ENCODE measurements around the gene NDUFB4. TPM values are rescaled to one million over a fixed set of nuclear protein-coding genes. Genes with fewer than 3 reads are reported as not detected.
A peak's percentile ranks its signal among the peaks of the same experiment; 100 is the strongest.
"Not testable (repeated sequence)": the region's sequence is repeated elsewhere in the genome, so short reads cannot be mapped to it uniquely, and the experiment has no call there.

The NDUFB4 gene
- polyA plus RNA-seq, 1 experiment: 183 TPM

GRCh38 chr3:120637851-120638559, 41.9 kb downstream of the NDUFB4 start:
- POLR2A ChIA-PET: no interaction called here

GRCh38 chr3:120638820-120639219, 42.7 kb downstream of the NDUFB4 start:
- DNase-seq (ENCODE audit: low read depth, low spot score); H3K4me3 ChIP-seq (ENCODE audit: low read depth, low read length); H3K27me3 ChIP-seq (ENCODE audit: control insufficient read depth, insufficient read depth, low read length); H3K9me3 ChIP-seq (ENCODE audit: control insufficient read depth, insufficient read depth, low read length); POLR2A ChIA-PET; H3K27ac ChIP-seq (ENCODE audit: low read depth, low read length); CTCF ChIA-PET: not testable (repeated sequence)

More at GRCh38 chr3:120637851-120638559, 41.9 kb downstream of the NDUFB4 start:
- Histone ChIP-seq H3K4me3 (ENCODE audit: low read depth, low read length) (no peak overlapping the region), H3K27ac (ENCODE audit: low read depth, low read length) (no peak overlapping the region), H3K27me3 (ENCODE audit: control insufficient read depth, insufficient read depth, low read length) (peaks cover 2% of the 10 kb centered on the region), H3K9me3 (ENCODE audit: control insufficient read depth, insufficient read depth, low read length) (no peaks in the 10 kb centered on the region)
- TF ChIP-seq CTCF (IDR thresholded peaks at IDR 0.05; ENCODE audit: low read depth, low read length): no peak
- DNase-seq (ENCODE audit: low read depth, low spot score): no peak
- CTCF ChIA-PET: no interaction called here

GRCh38 chr3:120640231-120640630, 44.1 kb downstream of the NDUFB4 start:
- H3K27ac ChIP-seq (ENCODE audit: low read depth, low read length): no peak overlapping the region
- H3K9me3 ChIP-seq (ENCODE audit: control insufficient read depth, insufficient read depth, low read length): no peaks in the 10 kb centered on the region
- TF ChIP-seq CTCF (IDR thresholded peaks at IDR 0.05; ENCODE audit: low read depth, low read length): no peak
- ChIA-PET POLR2A (no interaction called here), CTCF (no interaction called here)
- peaks cover 2% of the 10 kb centered on the region for H3K27me3 ChIP-seq (ENCODE audit: control insufficient read depth, insufficient read depth, low read length)
- no peak for DNase-seq (ENCODE audit: low read depth, low spot score)
- no peak overlapping the region for H3K4me3 ChIP-seq (ENCODE audit: low read depth, low read length)

- Histone ChIP-seq H3K4me3 (ENCODE audit: low read depth, low read length) (no peak overlapping the region), H3K27me3 (ENCODE audit: control insufficient read depth, insufficient read depth, low read length) (peaks cover 2% of the 10 kb centered on the region), H3K9me3 (ENCODE audit: control insufficient read depth, insufficient read depth, low read length) (no peaks in the 10 kb centered on the region), H3K27ac (ENCODE audit: low read depth, low read length) (peak overlapping the region; percentile 53)
- no peak for DNase-seq (ENCODE audit: low read depth, low spot score)
- TF ChIP-seq CTCF (IDR thresholded peaks at IDR 0.05; ENCODE audit: low read depth, low read length): no peak
- ChIA-PET CTCF (interaction anchor here (0.6 to 1.5 kb wide), 4 partner anchors 74 to 153 kb away, joined by 3 to 6 read pairs (median 4); no protein-coding TSS in a partner anchor), POLR2A (interaction anchor here (1.4 to 1.5 kb wide), 2 partner anchors 44 to 46 kb away, joined by 3 to 6 read pairs; partner anchors contain the start of gene NDUFB4)
Observed at GRCh38 chr3:120641696-120642246, 45.6 kb downstream of the NDUFB4 start.

GRCh38 chr3:120642368-120642948, 46.3 kb downstream of the NDUFB4 start:
- Histone ChIP-seq H3K27ac (ENCODE audit: low read depth, low read length) (peak overlapping the region; percentile 54), H3K4me3 (ENCODE audit: low read depth, low read length) (no peak overlapping the region), H3K9me3 (ENCODE audit: control insufficient read depth, insufficient read depth, low read length) (no peaks in the 10 kb centered on the region), H3K27me3 (ENCODE audit: control insufficient read depth, insufficient read depth, low read length) (peaks cover 2% of the 10 kb centered on the region)
- peak; percentile 26; the same call in 1 of the 2 replicates for TF ChIP-seq CTCF (IDR thresholded peaks at IDR 0.05; ENCODE audit: low read depth, low read length)
- ChIA-PET CTCF (interaction anchor here (0.6 to 1.5 kb wide), 4 partner anchors 19 to 153 kb away, joined by 3 to 6 read pairs (median 4); no protein-coding TSS in a partner anchor), POLR2A (interaction anchor here (1.4 to 1.5 kb wide), 2 partner anchors 45 to 46 kb away, joined by 3 to 6 read pairs; partner anchors contain the start of gene NDUFB4)
- DNase-seq (ENCODE audit: low read depth, low spot score): peak; percentile 58
